GM18861 (cell line): ENCODE data around the gene EVA1B.

ENCODE experiments used
- ATAC-seq: cut with Tn5 transposase; IDR thresholded peaks from one replicate; pipeline ENCODE4 v1.9.1; 2021; ENCODE audit not compliant: unreplicated experiment

Gene EVA1B

DNA sequence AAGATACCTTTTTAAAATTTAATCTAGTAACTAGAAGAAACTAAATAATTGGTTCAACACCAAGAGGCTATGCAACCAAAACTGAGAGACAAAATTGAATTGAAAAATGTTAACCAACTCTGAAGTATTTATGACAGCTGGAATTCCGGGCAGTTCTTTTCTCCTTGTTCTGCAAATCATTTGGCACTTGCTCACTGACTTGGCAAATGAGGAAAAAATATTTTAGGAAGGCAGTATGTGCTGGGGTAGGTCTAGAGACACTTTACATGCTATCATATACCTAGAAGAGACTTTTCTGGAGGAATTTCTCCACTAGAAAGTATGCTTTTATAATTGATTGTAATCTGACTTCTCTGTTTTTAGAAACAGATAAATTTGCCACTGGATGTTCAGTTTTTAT lies 39.4 kb downstream of the EVA1B start:
- no peak for ATAC-seq

DNA sequence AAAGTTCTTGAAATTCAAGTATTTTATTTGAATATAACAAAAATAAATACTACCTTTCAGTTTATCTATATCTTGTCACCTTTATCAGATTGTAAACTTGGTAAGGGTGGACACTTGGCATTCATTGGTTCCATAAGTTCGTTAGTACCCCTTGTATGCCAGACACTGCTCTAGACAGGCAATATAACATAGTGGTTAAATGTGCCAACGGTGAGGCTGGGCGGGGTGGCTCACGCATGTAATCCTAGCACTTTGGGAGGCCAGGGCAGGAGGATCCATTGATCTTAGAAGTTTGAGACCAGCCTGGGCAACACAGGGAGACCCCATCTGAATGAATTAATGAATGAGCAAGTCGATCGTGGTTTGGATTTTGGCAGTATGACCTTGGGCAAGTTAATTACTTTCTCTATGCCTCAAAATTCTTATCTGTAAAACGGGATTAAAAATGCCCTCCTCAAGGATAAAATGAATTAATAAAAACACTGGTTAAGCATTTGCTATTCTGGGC lies 43.6 kb downstream of the EVA1B start:
- no peak for ATAC-seq

DNA sequence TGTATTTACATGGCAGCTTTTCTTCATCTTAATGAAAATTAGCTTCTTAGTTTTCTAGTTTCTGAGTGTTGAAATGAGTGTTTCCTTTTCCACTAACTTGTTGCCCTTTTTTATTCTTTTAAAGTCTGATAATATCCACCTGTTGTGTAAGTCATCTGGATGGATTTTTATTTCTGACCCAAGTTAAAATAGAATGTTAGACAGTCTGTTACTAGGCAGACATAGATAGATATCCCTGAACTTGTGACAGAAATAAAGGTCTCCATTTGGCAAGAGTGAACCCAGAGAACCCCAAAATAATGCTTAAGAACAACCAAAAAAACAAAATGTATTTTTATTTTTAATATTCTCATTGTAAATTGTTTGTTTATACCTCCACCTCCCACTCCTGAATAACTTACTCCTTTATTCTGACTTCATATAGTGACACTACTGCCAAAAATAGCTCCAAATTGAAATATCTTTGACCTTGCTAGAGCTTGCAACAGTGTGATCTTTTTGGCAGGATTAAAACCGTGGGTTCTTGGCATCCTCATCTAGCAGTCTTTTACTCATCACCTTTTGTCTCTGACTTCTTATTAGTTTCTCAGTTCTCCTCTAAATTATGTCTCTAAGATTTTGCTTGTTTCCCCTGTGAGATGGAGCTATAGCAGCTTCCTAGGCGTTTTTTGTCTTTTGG lies 44.2 kb downstream of the EVA1B start:
- no peak for ATAC-seq

DNA sequence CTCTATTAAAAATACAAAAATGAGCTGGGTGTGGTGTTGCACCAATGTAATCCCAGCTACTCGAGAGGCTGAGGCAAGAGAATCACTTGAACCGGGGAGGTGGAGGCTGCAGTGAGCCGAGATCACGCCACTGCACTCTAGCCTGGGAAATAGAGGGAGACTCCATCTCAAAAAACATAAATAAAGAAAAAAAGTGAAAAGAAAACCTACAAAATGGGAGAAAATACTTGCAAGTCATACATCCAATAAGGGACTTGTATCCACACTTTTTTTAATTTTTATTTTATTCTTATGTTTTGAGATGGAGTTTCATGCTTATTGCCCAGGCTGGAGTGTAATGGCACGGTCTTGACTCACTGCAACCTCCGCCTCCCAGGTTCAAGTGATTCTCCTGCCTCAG lies 46.8 kb downstream of the EVA1B start:
- no peak for ATAC-seq

DNA sequence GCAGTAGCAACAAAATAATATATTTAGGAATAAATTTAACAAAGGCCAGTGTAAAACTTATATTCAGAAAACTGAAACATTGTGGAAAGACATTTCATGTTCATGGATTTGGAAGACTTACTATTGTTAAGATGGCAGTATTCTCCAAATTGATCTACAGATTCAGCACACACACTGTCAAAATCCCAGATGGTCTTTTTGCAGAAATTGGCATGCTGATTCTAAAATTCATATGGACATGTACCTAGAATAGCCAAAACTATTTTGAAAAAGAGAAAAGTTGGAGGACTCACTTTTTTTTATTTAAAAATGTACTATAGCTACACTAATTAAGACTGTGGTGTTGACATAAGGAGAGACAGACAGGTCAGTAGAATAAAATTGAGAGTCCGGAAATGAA lies 49.2 kb downstream of the EVA1B start:
- ATAC-seq = no peak

DNA sequence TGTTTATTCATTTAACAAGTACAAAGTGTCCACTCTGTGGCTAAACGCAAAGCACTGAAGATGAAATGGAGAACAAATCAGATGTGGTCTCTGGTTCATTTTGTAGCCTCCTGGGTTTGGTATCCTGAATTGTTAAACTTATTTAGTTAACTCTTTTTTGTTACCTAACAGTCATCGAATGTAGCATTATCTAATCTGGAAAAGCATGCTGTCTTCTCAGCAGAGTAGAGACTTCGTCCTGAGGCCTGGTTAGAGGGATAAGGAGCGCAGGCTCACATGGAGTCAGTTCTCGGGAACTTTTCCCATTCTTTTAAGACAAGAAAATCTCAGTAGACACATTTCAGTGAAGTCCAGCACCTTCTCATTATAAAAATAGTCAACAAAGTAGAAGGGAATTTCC lies 50.4 kb downstream of the EVA1B start:
- no peak for ATAC-seq
